ENCODE results near the gene ISM1. TPM values are rescaled to one million over a fixed set of nuclear protein-coding genes. Genes with fewer than 3 reads are reported as not detected.

Gene ISM1
- total and polyA plus RNA-seq, 9 donors, result 0.10 to 3.6 (median 0.31) TPM; not detected in 1

DNA sequence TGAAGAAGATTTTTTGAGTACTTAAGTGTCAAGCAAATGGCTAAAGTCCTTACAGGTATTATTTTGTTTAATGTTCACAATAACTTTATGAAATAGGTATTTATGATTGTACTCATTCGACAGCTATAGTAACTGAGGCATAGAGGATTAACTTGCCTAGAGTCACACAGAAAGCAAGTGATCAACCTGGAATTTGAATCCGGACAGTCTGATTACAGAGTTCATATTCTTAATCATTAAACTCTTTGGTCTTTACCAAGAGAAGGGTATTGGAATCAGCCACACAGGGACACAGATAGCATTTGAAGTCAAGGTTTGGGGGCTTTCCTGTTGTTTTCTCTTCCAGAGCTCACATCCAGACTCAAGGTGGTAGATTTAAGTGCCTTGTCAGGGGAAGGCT, 69.7 kb downstream of the ISM1 start:
- intact Hi-C loops (cut with DNase I), result no loop called here
- 89 to 98% (median 94%) methylated on average over 2 of the region's 2 CpGs for WGBS, 3 donors
- H3K4me3 ChIP-seq, result no peak overlapping the region
- no peaks in the 10 kb centered on the region for H3K4me1 ChIP-seq (ENCODE audit: insufficient read depth)
- H3K27ac ChIP-seq, result no peak overlapping the region
- no peaks in the 10 kb centered on the region for H3K27me3 ChIP-seq
- no peaks in the 10 kb centered on the region for H3K36me3 ChIP-seq
- no peak for DNase-seq
- no peaks in the 10 kb centered on the region for H3K9me3 ChIP-seq
- TF ChIP-seq EP300 (IDR thresholded peaks at IDR 0.05), result no peak
- no peak for TF ChIP-seq CTCF (IDR thresholded peaks at IDR 0.05)
- no peak for TF ChIP-seq POLR2A (IDR thresholded peaks at IDR 0.05)

GRCh38 chr20:13291157-13291556, 70.1 kb downstream of the ISM1 start:
- intact Hi-C loops (cut with DNase I), result no loop called here
- 77 to 90% (median 83%) methylated on average over 5 of the region's 5 CpGs for WGBS, 3 donors

DNA sequence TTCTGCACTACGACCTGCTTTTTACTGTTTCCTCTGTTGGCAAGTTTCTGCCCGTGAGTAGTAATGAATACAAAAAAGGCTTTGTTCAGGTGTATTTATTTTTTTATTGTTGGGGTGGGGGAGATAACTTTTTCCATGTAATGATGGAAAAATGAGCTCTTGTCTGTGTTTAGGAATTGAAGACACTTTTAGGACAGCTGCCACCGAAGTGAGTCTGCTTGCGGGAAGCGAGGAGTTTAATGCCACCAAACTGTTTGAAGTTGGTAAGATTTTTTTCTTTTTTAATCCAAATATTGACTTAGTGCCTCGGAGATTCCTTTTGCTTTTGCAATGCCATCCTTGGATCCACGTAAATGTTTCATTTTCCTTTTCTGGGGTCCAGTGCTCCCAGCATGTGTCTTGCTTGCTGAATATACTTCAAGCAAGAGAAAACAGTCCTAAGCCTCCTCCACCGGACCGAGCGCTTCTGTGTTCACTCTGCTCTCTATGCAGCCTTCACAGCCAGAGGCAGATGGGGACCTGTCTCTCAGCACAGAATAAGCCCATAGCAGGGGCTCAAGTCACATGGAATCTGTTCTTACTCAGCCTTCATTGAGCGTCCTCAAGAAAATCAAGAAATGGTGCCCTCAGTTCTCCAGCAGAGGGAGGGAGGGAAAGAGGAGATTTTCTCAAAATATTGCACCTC, 71.3 kb downstream of the ISM1 start:
- Histone ChIP-seq H3K27ac (no peak overlapping the region), H3K36me3 (no peaks in the 10 kb centered on the region), H3K27me3 (no peaks in the 10 kb centered on the region), H3K4me3 (no peak overlapping the region), H3K4me1 (ENCODE audit: insufficient read depth) (no peaks in the 10 kb centered on the region), H3K9me3 (no peaks in the 10 kb centered on the region)
- TF ChIP-seq CTCF (IDR thresholded peaks at IDR 0.05) (no peak), POLR2A (IDR thresholded peaks at IDR 0.05) (no peak), EP300 (IDR thresholded peaks at IDR 0.05) (no peak)
- DNase-seq, result no peak
- intact Hi-C loops (cut with DNase I), result no loop called here
- 78 to 84% (median 84%) methylated on average over 11 of the region's 11 CpGs for WGBS, 3 donors

More at GRCh38 chr20:13291157-13291556, 70.1 kb downstream of the ISM1 start:
- Histone ChIP-seq H3K4me1 (ENCODE audit: insufficient read depth) (no peaks in the 10 kb centered on the region), H3K4me3 (no peak overlapping the region), H3K27ac (no peak overlapping the region), H3K27me3 (no peaks in the 10 kb centered on the region), H3K36me3 (no peaks in the 10 kb centered on the region), H3K9me3 (no peaks in the 10 kb centered on the region)
- TF ChIP-seq EP300 (IDR thresholded peaks at IDR 0.05) (no peak), CTCF (IDR thresholded peaks at IDR 0.05) (no peak), POLR2A (IDR thresholded peaks at IDR 0.05) (no peak)
- no peak for DNase-seq

- WGBS, 3 donors, result 86 to 89% (median 88%) methylated on average over 2 of the region's 2 CpGs
- DNase-seq, result no peak
Observed at GRCh38 chr20:13294522-13294921, 73.4 kb downstream of the ISM1 start.

More at GRCh38 chr20:13294522-13294921, 73.4 kb downstream of the ISM1 start:
- Histone ChIP-seq H3K9me3 (no peaks in the 10 kb centered on the region), H3K4me3 (no peak overlapping the region), H3K27me3 (no peaks in the 10 kb centered on the region), H3K4me1 (ENCODE audit: insufficient read depth) (no peaks in the 10 kb centered on the region), H3K27ac (no peak overlapping the region), H3K36me3 (no peaks in the 10 kb centered on the region)
- intact Hi-C loops (cut with DNase I), result no loop called here
- TF ChIP-seq POLR2A (IDR thresholded peaks at IDR 0.05) (no peak), EP300 (IDR thresholded peaks at IDR 0.05) (no peak), CTCF (IDR thresholded peaks at IDR 0.05) (no peak)
